HFF-Myc (cell line): ENCODE results near the gene MARK4.
"Not testable (repeated sequence)": the region's sequence is repeated elsewhere in the genome, so short reads cannot be mapped to it uniquely, and the experiment has no call there.

Experiments
- DNase-seq: peaks from one replicate; pipeline ENCODE4 v3.0.0-alpha.2; 2011; ENCODE audit warnings: low read depth; ENCODE audit errors: extremely low read depth
- H3K4me3 ChIP-seq: replicated peaks from 2 replicates; pipeline ENCODE4 v1.5.1; 2011; ENCODE audit warnings: low read depth, mild to moderate bottlenecking, control low read depth, low read length
- TF ChIP-seq, protein P1 (sequence below): IDR thresholded peaks from 2 replicates; pipeline ENCODE4 v1.5.1; 2012; ENCODE audit warnings: mild to moderate bottlenecking, low read depth, low read length, control low read depth; ENCODE audit errors: missing control alignments

The MARK4 gene

DNA sequence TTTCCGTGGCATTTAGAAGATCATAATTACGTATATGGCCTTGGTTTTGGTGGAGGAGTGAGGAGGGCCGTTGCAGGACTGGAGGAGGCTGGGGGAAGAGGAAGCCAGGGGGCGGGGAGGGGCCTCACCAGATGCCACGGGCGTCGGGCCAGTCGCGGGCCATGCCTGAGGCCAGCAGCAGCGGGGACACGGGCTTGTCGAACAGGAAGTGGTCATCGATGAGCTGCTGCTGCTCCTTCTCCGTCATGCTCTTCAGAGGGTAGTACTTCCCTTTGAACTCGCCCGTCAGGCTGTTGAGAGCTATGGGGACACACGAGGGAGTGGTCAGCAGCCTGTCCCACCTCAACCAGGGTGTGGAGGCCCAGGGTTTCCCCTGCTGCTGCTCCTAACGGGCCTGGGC is 60.5 kb downstream of the MARK4 start:
- TF ChIP-seq, protein P1, sequence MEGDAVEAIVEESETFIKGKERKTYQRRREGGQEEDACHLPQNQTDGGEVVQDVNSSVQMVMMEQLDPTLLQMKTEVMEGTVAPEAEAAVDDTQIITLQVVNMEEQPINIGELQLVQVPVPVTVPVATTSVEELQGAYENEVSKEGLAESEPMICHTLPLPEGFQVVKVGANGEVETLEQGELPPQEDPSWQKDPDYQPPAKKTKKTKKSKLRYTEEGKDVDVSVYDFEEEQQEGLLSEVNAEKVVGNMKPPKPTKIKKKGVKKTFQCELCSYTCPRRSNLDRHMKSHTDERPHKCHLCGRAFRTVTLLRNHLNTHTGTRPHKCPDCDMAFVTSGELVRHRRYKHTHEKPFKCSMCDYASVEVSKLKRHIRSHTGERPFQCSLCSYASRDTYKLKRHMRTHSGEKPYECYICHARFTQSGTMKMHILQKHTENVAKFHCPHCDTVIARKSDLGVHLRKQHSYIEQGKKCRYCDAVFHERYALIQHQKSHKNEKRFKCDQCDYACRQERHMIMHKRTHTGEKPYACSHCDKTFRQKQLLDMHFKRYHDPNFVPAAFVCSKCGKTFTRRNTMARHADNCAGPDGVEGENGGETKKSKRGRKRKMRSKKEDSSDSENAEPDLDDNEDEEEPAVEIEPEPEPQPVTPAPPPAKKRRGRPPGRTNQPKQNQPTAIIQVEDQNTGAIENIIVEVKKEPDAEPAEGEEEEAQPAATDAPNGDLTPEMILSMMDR = no peak
- no peak for DNase-seq
- H3K4me3 ChIP-seq = no peak overlapping the region

DNA sequence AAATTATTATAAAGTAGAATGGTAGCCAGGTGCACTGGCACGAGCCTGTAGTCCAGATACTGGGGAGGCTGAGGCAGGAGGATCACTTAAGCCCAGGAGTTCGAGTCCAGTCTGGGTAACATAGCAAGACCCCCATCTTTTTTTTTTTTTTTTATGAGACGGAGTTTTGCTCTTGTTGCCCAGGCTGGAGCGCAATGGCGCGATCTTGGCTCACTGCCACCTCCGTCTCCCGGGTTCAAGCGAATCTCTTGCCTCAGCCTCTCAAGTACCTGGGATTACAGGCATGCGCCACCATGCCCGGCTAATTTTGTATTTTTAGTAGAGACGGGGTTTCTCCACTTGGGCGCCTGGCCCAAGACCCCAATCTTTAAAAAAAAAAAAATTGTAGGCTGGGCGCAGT is 61.2 kb downstream of the MARK4 start:
- not testable (repeated sequence) for DNase-seq, H3K4me3 ChIP-seq

DNA sequence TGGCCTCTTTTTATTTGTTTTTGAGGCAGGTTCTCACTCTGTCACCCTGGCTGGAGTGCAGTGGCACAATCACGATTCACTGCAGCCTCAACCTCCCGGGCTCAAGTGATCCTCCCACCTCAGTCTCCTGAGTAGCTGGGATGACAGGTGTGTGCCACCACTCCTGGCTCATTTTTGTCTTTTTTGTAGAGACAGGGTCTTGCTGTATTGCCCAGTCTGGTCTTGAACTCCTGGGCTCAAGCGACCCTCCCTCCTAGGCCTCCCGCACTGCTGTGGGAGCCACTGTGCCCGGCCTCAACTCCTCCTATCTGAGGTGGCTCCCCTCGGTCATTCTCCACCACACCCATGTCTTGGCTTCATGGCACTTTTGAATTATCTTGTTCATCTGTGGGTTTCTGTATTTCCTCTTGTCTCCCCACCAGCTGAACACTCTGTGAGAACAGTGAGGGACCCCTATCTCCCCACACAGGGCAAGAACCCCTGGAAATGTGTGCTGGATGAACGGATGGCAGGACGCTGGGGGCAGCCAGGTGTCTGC is 63.7 kb downstream of the MARK4 start:
- no peak overlapping the region for H3K4me3 ChIP-seq
- TF ChIP-seq, protein P1 = no peak

DNA sequence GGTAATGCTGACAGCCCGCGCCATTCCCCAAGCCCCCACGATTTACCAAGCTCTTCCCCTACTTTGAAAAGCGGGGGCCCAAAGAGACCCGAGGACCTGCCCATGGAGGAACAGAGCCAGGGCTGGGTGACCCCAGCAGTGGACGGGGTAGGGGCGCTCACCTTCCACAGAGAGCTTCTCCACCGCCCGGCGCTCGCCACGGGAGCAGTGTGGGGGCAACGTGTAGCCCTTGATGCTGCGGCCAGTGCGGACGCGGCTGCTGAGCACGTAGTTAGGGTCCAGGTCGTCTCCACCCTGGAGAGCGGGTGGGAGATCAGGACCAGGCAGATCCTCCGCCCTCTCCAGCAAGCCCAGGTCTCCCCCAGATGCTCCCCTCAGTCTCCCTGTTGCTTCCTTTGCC is 64.2 kb downstream of the MARK4 start:
- DNase-seq = no peak
- no peak overlapping the region for H3K4me3 ChIP-seq
- TF ChIP-seq, protein P1 = no peak

More for the DNA sequence above, 63.7 kb downstream of the MARK4 start:
- no peak for DNase-seq

DNA sequence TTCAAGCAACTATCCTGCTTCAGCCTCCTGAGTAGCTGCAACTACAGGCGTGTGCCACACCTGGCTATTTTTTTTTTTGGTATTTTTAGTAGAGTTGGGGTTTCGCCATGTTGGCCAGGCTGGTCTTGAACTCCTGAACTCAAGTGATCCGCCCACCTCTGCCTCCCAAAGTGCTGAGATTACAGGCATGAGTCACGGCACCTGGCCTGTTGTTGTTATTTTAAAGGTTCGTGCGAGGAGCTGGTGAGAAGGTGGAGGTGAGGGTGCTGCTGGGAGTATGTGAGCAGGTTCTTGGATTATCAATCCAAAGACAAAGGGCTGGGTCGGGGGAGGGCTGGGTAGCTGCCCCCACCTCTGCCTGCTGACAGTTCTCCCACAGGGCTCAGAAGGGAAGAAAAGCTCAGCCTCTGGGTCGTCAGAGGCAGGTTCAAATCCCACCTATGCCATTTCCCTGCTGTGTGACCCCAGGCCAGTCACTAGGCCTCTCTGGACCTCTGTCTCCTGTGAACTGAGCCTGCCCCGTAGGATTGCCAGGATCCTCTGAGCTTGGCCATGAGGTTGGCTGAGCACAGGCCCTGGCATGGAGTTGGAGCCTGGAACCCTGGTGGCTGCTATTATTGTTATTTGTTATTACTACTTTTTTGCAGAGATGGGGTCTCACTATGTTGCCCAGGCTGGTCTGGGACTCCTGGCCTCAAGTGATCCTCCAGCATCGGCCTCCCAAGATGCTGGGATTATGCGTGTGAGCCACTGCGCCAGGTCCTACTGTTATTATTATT is 70.1 kb downstream of the MARK4 start:
- DNase-seq = no peak
- TF ChIP-seq, protein P1 = no peak
- H3K4me3 ChIP-seq = no peak overlapping the region

DNA sequence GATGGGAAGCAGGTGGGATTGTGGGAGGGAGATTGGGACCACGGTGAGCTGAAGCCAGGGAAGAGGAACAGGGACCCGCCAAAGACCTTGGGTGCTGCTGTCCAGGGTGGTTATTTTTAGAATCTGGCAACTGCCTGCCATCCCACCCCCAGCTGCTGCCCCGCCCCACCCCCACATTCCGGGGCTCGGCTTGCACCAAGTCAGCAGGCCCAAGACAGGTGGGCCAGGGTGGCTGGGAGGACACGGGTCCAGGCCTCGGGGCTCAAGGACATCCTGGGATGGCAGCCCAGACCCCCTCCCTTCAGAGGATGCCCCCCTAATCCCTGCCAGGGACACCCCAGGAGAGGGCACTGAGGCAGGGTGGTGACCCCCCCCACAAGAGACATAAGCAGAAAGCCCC is 70.8 kb downstream of the MARK4 start:
- TF ChIP-seq, protein P1 = no peak
- no peak overlapping the region for H3K4me3 ChIP-seq
- DNase-seq = no peak

DNA sequence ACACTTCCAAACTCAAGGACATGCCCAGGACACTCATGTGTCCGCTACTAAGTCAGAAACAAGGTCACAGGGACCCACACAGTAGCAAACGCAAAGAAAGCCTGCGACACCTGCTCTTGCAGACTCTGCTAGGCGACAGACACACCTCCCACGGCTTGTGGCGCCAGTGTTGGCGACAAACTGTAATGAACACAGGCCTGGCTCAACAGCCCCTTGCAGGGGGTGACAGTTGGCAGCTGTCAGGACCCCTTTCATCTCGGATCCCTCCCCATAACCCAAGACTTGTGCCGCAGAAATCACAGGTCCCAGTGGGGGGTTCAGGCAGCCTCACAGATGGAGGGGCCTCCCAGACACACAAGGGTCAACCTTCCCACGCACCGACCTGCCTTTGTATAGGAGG is 71.2 kb downstream of the MARK4 start:
- no peak overlapping the region for H3K4me3 ChIP-seq
- DNase-seq = no peak
- TF ChIP-seq, protein P1 = no peak
